ENCODE measurements around the gene ZMIZ1. TPM values are rescaled to one million over a fixed set of nuclear protein-coding genes. Genes with fewer than 3 reads are reported as not detected.

ZMIZ1 gene
- total RNA-seq, 1 experiment from 2014 or later = 28.4 TPM

DNA sequence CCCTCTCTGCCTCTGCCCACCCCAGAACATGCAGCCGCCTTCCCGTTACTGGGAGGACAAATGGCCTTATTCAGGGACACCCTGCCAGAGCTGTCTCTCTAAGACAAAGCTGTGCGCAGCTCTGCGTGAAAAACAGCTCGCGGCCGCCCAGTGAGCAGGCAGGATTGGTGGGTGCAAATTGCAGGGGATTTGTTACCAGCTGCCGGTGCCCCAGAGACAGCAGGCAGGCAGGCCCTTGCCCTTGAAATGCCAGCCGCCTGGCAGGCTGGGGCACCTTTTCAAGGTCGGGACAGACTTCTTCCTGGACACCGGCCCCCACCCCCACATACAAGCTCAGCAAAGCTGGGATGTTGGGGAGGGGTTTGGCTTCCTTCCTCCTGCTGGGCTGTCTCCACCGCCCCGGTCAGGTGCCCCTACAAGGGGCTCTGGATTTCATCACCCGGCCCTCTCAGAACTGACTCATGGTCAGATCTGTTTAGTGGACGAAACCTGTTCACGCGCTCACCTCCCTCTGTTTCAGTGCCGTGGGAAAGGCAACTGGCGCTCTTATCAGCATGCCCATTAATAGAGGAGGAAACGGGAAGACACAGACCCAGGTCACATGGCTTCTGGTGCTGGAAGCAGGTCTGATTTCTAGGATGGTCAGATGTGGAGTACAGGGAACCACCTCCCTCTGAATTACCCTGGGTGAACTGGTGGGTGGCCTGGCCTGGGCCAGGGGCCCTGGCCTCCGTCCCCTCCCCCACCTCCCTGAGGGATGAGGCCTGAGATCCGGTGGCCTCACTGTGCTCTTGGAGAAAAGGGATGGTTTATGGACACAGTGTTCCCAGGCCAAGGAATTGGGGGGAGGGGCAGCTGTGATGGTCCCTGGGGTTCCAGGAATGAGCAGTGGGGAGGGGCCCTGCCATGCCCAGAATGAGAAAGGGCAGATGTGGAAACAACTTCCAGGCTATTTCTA lies 154.6 kb downstream of the ZMIZ1 start:
- no TSS peak for BruUV-seq (replicated peaks)
- DNase-seq (ENCODE audit: low read depth, low spot score) (no peak), ATAC-seq (no peak)
- no peaks in the 10 kb centered on the region for H3K4me1 ChIP-seq (ENCODE audit: control insufficient read depth in 1 of 2, insufficient read depth in 2 of 2, low read length in 2 of 2)
- no peak overlapping the region for H2AFZ ChIP-seq (ENCODE audit: low read depth, low read length, poor library complexity, severe bottlenecking)
- H3K9ac ChIP-seq (ENCODE audit: low read length) = no peak overlapping the region
- ChIA-PET RAD21 (ENCODE audit: low non-redundant PET in 1 of 2, low total read pairs in 2 of 2, uncharacterized antibody in 2 of 2, unreplicated experiment in 2 of 2) (no interaction called here), POLR2A (no interaction called here), CTCF (no interaction called here)
- H3K4me3 ChIP-seq (replicated peaks in 1 of 2; ENCODE audit: low read depth in 1 of 2, low read length in 2 of 2) = no peak overlapping the region
- H3K27me3 ChIP-seq (ENCODE audit: insufficient read depth, low read length) = no peaks in the 10 kb centered on the region
- H3K79me2 ChIP-seq (ENCODE audit: insufficient read depth, low read length) = no peaks in the 10 kb centered on the region
- no peak overlapping the region for H3K27ac ChIP-seq (ENCODE audit: low read depth, low read length)
- no peak overlapping the region for H3K4me2 ChIP-seq (ENCODE audit: low read length)
- no peak for TF ChIP-seq TCF7L2 (IDR thresholded peaks at IDR 0.05; ENCODE audit: borderline replicate concordance, extremely low read depth, insufficient read depth, insufficient read length)
- H3K36me3 ChIP-seq (ENCODE audit: control insufficient read depth in 1 of 2, insufficient read depth in 2 of 2, low read length in 2 of 2) = no peaks in the 10 kb centered on the region
- no peaks in the 10 kb centered on the region for H4K20me1 ChIP-seq (ENCODE audit: insufficient read depth)
- no peaks in the 10 kb centered on the region for H3K9me2 ChIP-seq (ENCODE audit: insufficient read depth)
- no peaks in the 10 kb centered on the region for H3K9me3 ChIP-seq (ENCODE audit: control insufficient read depth in 1 of 2, insufficient read depth in 1 of 2, low read depth in 1 of 2, low read length in 2 of 2)
- intact Hi-C loops (cut with micrococcal nuclease) = no loop called here

DNA sequence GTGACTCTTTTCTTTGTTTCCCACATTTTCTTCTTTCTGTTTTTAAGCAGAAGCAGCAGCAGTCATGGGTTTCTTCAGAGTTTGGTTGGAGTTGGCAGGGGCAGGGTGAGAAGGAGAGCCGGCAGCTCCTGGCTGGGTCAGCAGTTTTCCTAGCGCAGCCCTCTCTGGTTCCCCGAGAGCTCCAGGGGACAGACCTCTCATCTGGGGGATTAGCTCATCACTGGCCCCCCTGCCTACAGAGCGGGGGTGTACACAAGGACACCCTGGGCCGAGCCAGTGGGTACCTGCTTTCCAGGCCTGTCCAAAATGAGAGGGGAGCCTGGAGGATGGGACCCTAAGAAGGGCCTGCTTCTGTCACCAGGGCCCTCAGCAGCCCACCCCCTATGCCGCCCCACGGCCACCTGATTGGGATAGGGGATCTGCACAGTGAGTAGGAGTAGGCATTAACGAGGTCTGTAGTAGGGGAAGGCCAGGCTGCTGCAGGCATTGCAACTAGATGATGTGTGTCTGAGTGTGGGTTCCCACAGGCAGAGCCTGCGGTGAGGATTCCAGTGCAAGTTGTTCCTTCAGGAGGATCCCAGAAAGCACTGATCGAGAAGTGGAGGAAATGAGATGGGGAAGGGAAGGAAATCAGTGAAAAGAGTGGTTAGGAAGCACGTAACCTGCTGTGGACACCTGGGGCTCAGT lies 155.6 kb downstream of the ZMIZ1 start:
- Histone ChIP-seq H3K27ac (ENCODE audit: low read depth, low read length) (no peak overlapping the region), H3K9me3 (ENCODE audit: control insufficient read depth in 1 of 2, insufficient read depth in 1 of 2, low read depth in 1 of 2, low read length in 2 of 2) (no peaks in the 10 kb centered on the region), H2AFZ (ENCODE audit: low read depth, low read length, poor library complexity, severe bottlenecking) (no peak overlapping the region), H3K4me3 (replicated peaks in 1 of 2; ENCODE audit: low read depth in 1 of 2, low read length in 2 of 2) (no peak overlapping the region), H3K79me2 (ENCODE audit: insufficient read depth, low read length) (no peaks in the 10 kb centered on the region), H3K4me1 (ENCODE audit: control insufficient read depth in 1 of 2, insufficient read depth in 2 of 2, low read length in 2 of 2) (no peaks in the 10 kb centered on the region), H4K20me1 (ENCODE audit: insufficient read depth) (no peaks in the 10 kb centered on the region), H3K4me2 (ENCODE audit: low read length) (no peak overlapping the region), H3K27me3 (ENCODE audit: insufficient read depth, low read length) (no peaks in the 10 kb centered on the region), H3K9me2 (ENCODE audit: insufficient read depth) (no peaks in the 10 kb centered on the region), H3K9ac (ENCODE audit: low read length) (no peak overlapping the region), H3K36me3 (ENCODE audit: control insufficient read depth in 1 of 2, insufficient read depth in 2 of 2, low read length in 2 of 2) (no peaks in the 10 kb centered on the region)
- ChIA-PET RAD21 (ENCODE audit: low non-redundant PET in 1 of 2, low total read pairs in 2 of 2, uncharacterized antibody in 2 of 2, unreplicated experiment in 2 of 2) (no interaction called here), CTCF (no interaction called here), POLR2A (no interaction called here)
- ATAC-seq = no peak
- no TSS peak for BruUV-seq (replicated peaks)
- intact Hi-C loops (cut with micrococcal nuclease) = no loop called here
- no peak for DNase-seq (ENCODE audit: low read depth, low spot score)
- no peak for TF ChIP-seq ZNF274 (IDR thresholded peaks at IDR 0.05; ENCODE audit: low read depth, low read length)
- no peak for TF ChIP-seq YY1 (IDR thresholded peaks at IDR 0.05; ENCODE audit: extremely low read depth, insufficient replicate concordance, low read depth, low read length)
- TF ChIP-seq EZH2 (IDR thresholded peaks at IDR 0.05) = no peak
- no peak for TF ChIP-seq SP1 (IDR thresholded peaks at IDR 0.05; ENCODE audit: low read depth)
- TF ChIP-seq, protein P1, sequence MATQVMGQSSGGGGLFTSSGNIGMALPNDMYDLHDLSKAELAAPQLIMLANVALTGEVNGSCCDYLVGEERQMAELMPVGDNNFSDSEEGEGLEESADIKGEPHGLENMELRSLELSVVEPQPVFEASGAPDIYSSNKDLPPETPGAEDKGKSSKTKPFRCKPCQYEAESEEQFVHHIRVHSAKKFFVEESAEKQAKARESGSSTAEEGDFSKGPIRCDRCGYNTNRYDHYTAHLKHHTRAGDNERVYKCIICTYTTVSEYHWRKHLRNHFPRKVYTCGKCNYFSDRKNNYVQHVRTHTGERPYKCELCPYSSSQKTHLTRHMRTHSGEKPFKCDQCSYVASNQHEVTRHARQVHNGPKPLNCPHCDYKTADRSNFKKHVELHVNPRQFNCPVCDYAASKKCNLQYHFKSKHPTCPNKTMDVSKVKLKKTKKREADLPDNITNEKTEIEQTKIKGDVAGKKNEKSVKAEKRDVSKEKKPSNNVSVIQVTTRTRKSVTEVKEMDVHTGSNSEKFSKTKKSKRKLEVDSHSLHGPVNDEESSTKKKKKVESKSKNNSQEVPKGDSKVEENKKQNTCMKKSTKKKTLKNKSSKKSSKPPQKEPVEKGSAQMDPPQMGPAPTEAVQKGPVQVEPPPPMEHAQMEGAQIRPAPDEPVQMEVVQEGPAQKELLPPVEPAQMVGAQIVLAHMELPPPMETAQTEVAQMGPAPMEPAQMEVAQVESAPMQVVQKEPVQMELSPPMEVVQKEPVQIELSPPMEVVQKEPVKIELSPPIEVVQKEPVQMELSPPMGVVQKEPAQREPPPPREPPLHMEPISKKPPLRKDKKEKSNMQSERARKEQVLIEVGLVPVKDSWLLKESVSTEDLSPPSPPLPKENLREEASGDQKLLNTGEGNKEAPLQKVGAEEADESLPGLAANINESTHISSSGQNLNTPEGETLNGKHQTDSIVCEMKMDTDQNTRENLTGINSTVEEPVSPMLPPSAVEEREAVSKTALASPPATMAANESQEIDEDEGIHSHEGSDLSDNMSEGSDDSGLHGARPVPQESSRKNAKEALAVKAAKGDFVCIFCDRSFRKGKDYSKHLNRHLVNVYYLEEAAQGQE (IDR thresholded peaks at IDR 0.05; ENCODE audit: low read depth) = no peak
- TF ChIP-seq CEBPB (IDR thresholded peaks at IDR 0.05; ENCODE audit: low read depth) = no peak
- no peak for TF ChIP-seq ELF1 (IDR thresholded peaks at IDR 0.05; ENCODE audit: borderline replicate concordance, low read depth)
- TF ChIP-seq FOSL1 (IDR thresholded peaks at IDR 0.05; ENCODE audit: low read depth) = no peak
- TF ChIP-seq, protein P2, sequence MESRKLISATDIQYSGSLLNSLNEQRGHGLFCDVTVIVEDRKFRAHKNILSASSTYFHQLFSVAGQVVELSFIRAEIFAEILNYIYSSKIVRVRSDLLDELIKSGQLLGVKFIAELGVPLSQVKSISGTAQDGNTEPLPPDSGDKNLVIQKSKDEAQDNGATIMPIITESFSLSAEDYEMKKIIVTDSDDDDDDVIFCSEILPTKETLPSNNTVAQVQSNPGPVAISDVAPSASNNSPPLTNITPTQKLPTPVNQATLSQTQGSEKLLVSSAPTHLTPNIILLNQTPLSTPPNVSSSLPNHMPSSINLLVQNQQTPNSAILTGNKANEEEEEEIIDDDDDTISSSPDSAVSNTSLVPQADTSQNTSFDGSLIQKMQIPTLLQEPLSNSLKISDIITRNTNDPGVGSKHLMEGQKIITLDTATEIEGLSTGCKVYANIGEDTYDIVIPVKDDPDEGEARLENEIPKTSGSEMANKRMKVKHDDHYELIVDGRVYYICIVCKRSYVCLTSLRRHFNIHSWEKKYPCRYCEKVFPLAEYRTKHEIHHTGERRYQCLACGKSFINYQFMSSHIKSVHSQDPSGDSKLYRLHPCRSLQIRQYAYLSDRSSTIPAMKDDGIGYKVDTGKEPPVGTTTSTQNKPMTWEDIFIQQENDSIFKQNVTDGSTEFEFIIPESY (IDR thresholded peaks at IDR 0.05; ENCODE audit: extremely low read depth, insufficient replicate concordance, low read length) = no peak
- no peak for TF ChIP-seq POLR2AphosphoS5 (IDR thresholded peaks at IDR 0.05; ENCODE audit: low read depth, low read length)
- TF ChIP-seq, protein P3, sequence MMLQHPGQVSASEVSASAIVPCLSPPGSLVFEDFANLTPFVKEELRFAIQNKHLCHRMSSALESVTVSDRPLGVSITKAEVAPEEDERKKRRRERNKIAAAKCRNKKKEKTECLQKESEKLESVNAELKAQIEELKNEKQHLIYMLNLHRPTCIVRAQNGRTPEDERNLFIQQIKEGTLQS (IDR thresholded peaks at IDR 0.05) = no peak
